Measurements from ENCODE around the gene SCARB1.

DNA sequence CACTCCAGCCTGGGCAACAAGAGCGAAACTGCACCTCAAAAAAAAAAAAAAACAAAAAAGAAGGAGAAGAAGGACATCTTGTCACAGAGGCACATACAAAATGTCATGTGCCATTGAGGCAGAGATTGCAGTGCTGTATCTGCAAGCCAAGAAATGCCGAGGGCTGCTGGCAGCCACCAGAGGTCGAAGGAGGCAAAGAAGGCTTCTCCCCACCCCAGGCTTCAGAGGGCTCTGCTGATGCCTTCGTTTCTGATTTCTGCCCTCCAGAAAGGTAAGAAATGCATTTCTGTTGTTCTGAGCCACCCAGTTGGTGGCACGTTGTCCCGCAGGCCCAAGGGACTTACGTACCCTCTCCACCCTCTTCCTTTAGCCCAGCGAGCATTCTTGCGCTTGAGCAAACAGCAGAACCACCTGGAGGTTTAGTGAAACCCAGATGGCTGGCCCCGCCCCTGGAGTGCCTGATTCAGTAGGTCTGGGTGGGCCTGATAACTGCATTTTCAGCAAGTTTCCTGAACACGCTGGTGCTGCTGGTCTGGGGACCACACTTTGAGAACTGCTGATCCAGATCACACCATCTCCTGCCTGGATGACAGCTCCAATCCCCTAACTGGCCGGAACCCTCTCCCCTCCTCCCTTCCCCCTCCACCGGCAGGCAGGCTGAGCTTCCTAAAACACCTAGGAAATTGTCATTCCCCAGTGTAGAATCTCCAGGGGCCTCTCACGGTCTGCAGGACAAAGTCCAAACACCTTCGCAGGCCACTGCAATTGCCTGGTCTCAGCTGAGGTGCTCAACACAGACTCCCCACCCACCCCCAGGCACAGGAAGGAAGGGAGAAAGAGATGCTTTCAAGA, 21.1 kb upstream of the SCARB1 start:
- TF ChIP-seq, protein P1, sequence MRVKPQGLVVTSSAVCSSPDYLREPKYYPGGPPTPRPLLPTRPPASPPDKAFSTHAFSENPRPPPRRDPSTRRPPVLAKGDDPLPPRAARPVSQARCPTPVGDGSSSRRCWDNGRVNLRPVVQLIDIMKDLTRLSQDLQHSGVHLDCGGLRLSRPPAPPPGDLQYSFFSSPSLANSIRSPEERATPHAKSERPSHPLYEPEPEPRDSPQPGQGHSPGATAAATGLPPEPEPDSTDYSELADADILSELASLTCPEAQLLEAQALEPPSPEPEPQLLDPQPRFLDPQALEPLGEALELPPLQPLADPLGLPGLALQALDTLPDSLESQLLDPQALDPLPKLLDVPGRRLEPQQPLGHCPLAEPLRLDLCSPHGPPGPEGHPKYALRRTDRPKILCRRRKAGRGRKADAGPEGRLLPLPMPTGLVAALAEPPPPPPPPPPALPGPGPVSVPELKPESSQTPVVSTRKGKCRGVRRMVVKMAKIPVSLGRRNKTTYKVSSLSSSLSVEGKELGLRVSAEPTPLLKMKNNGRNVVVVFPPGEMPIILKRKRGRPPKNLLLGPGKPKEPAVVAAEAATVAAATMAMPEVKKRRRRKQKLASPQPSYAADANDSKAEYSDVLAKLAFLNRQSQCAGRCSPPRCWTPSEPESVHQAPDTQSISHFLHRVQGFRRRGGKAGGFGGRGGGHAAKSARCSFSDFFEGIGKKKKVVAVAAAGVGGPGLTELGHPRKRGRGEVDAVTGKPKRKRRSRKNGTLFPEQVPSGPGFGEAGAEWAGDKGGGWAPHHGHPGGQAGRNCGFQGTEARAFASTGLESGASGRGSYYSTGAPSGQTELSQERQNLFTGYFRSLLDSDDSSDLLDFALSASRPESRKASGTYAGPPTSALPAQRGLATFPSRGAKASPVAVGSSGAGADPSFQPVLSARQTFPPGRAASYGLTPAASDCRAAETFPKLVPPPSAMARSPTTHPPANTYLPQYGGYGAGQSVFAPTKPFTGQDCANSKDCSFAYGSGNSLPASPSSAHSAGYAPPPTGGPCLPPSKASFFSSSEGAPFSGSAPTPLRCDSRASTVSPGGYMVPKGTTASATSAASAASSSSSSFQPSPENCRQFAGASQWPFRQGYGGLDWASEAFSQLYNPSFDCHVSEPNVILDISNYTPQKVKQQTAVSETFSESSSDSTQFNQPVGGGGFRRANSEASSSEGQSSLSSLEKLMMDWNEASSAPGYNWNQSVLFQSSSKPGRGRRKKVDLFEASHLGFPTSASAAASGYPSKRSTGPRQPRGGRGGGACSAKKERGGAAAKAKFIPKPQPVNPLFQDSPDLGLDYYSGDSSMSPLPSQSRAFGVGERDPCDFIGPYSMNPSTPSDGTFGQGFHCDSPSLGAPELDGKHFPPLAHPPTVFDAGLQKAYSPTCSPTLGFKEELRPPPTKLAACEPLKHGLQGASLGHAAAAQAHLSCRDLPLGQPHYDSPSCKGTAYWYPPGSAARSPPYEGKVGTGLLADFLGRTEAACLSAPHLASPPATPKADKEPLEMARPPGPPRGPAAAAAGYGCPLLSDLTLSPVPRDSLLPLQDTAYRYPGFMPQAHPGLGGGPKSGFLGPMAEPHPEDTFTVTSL (CRISPR knock-in tag; IDR thresholded peaks at IDR 0.05; ENCODE audit: borderline replicate concordance), result no peak; the same call in 1 of the 2 replicates
- TF ChIP-seq JUND (CRISPR knock-in tag; IDR thresholded peaks at IDR 0.05) (no peak; the same call in 1 of the 2 replicates), ZNF12 (CRISPR knock-in tag; IDR thresholded peaks at IDR 0.05) (no peak), FOXJ3 (CRISPR knock-in tag; IDR thresholded peaks at IDR 0.05; ENCODE audit: borderline replicate concordance) (no peak; the same call in 1 of the 2 replicates)
